ENCODE results near the gene SAMD1. TPM values are rescaled to one million over a fixed set of nuclear protein-coding genes. Genes with fewer than 3 reads are reported as not detected.

Gene SAMD1
- total RNA-seq, 1 donor from 2014 or later = 55.9 TPM

- Mint-ChIP-seq H3K27me3 (no peaks in the 10 kb centered on the region), H3K9me3 (no peaks in the 10 kb centered on the region), H3K36me3 (no peaks in the 10 kb centered on the region), H3K4me3 (no peak overlapping the region), H3K27ac (no peak overlapping the region), H3K4me1 (ENCODE audit: unreplicated experiment) (no peaks in the 10 kb centered on the region)
- no peak for TF ChIP-seq CTCF (conservative IDR thresholded peaks at IDR 0.05)
- no peak for DNase-seq (ENCODE audit: extremely low spot score, unreplicated experiment)
Measured at GRCh38 chr19:14106840-14107239, 16.3 kb upstream of the SAMD1 start.

GRCh38 chr19:14105680-14106079 is 15.1 kb upstream of the SAMD1 start:
- no peaks in the 10 kb centered on the region for H3K4me1 Mint-ChIP-seq (ENCODE audit: unreplicated experiment)
- H3K27me3 Mint-ChIP-seq = no peaks in the 10 kb centered on the region
- no peak overlapping the region for H3K27ac Mint-ChIP-seq
- no peak for TF ChIP-seq CTCF (conservative IDR thresholded peaks at IDR 0.05)
- no peak for DNase-seq (ENCODE audit: extremely low spot score, unreplicated experiment)
- H3K4me3 Mint-ChIP-seq = no peak overlapping the region
- H3K9me3 Mint-ChIP-seq = no peaks in the 10 kb centered on the region
- peaks cover 2% of the 10 kb centered on the region for H3K36me3 Mint-ChIP-seq

GRCh38 chr19:14103310-14103709 is 12.8 kb upstream of the SAMD1 start:
- Mint-ChIP-seq H3K9me3 (no peaks in the 10 kb centered on the region), H3K27me3 (no peaks in the 10 kb centered on the region), H3K4me1 (ENCODE audit: unreplicated experiment) (no peaks in the 10 kb centered on the region), H3K36me3 (peaks cover 3% of the 10 kb centered on the region), H3K27ac (no peak overlapping the region), H3K4me3 (no peak overlapping the region)
- no peak for DNase-seq (ENCODE audit: extremely low spot score, unreplicated experiment)
- TF ChIP-seq CTCF (conservative IDR thresholded peaks at IDR 0.05) = no peak

GRCh38 chr19:14102756-14103155 is 12.2 kb upstream of the SAMD1 start:
- Mint-ChIP-seq H3K4me1 (ENCODE audit: unreplicated experiment) (no peaks in the 10 kb centered on the region), H3K4me3 (no peak overlapping the region), H3K36me3 (peaks cover 3% of the 10 kb centered on the region), H3K9me3 (no peaks in the 10 kb centered on the region), H3K27me3 (no peaks in the 10 kb centered on the region), H3K27ac (no peak overlapping the region)
- no peak for DNase-seq (ENCODE audit: extremely low spot score, unreplicated experiment)
- TF ChIP-seq CTCF (conservative IDR thresholded peaks at IDR 0.05) = no peak

- no peak for DNase-seq (ENCODE audit: extremely low spot score, unreplicated experiment)
- Mint-ChIP-seq H3K9me3 (no peaks in the 10 kb centered on the region), H3K4me3 (no peak overlapping the region), H3K27ac (no peak overlapping the region), H3K4me1 (ENCODE audit: unreplicated experiment) (no peaks in the 10 kb centered on the region), H3K27me3 (no peaks in the 10 kb centered on the region), H3K36me3 (peaks cover 4% of the 10 kb centered on the region)
- TF ChIP-seq CTCF (conservative IDR thresholded peaks at IDR 0.05) = no peak
Measured at GRCh38 chr19:14102102-14102696, 11.6 kb upstream of the SAMD1 start.
